Panc1 (cell line): Measurements from ENCODE around the gene FLYWCH1. TPM values are rescaled to one million over a fixed set of nuclear protein-coding genes. Genes with fewer than 3 reads are reported as not detected.
A peak's percentile ranks its signal among the peaks of the same experiment; 100 is the strongest.
"Not testable (repeated sequence)": the region's sequence is repeated elsewhere in the genome, so short reads cannot be mapped to it uniquely, and the experiment has no call there.

ENCODE experiments used
- ATAC-seq: fragments of 200-7000 bp; cut with Tn5 transposase; 2 replicates; pipeline ENCODE4 v1.9.1; 2020; ENCODE audit warnings: mild to moderate bottlenecking, moderate library complexity
- BruUV-seq: library from RNA; stranded (reverse); fragments of 400-500 nt; replicated peaks from 2 replicates; lab custom pipeline; 2021; lab: Mats Ljungman, UMichigan
- CTCF ChIA-PET: fragments of 300-600 bp; sonication (Branson Sonifier 250); formaldehyde crosslinking; loops from one replicate; lab custom pipeline; 2022; ENCODE audit warnings: antibody characterized with exemption; lab: Charles Lee
- POLR2A ChIA-PET: fragments of 300-600 bp; sonication (Branson Sonifier 250); formaldehyde crosslinking; loops from one replicate; lab custom pipeline; 2022; ENCODE audit warnings: antibody characterized with exemption; lab: Charles Lee
- DNase-seq: peaks from one replicate; pipeline ENCODE4 v3.0.0-alpha.2; 2010; ENCODE audit warnings: low read depth, low spot score
- H3K27ac ChIP-seq: 2 replicates; pipeline ENCODE4 v1.5.1; 2011; ENCODE audit warnings: mild to moderate bottlenecking, low read length, inconsistent platforms
- H3K27me3 ChIP-seq: fragments of 200-500 bp; sonication (Bioruptor generic); 2 replicates; pipeline ENCODE4 v1.6.0; 2014; ENCODE audit warnings: low read length, inconsistent platforms; ENCODE audit not compliant: control insufficient read depth, insufficient read depth
- H3K36me3 ChIP-seq: fragments of 200-500 bp; sonication (Bioruptor generic); 2 replicates; pipeline ENCODE4 v1.5.1; 2014; ENCODE audit warnings: inconsistent platforms, mild to moderate bottlenecking, low read length, moderate library complexity; ENCODE audit not compliant: control insufficient read depth, insufficient read depth
- H3K4me1 ChIP-seq: 2 replicates; pipeline ENCODE4 v1.5.1; 2011; ENCODE audit warnings: inconsistent platforms, mild to moderate bottlenecking, low read length, moderate library complexity; ENCODE audit not compliant: control insufficient read depth, insufficient read depth
- H3K4me3 ChIP-seq, 2 experiments: 2 replicates each; pipeline ENCODE4 v1.5.1; 2011 to 2012; ENCODE audit warnings: low read depth in 2 of 2, low read length in 2 of 2, mild to moderate bottlenecking in 2 of 2, inconsistent platforms in 1 of 2, moderate library complexity in 1 of 2
- H3K9me3 ChIP-seq: fragments of 200-500 bp; sonication (Bioruptor generic); 2 replicates; pipeline ENCODE4 v1.5.1; 2014; ENCODE audit warnings: low read depth, mild to moderate bottlenecking, inconsistent platforms, low read length, moderate library complexity; ENCODE audit not compliant: control insufficient read depth, insufficient read depth
- POLR2AphosphoS5 ChIP-seq: IDR thresholded peaks from 2 replicates; pipeline ENCODE4 v1.6.1; 2012; ENCODE audit warnings: mild to moderate bottlenecking, low read depth, low read length, moderate library complexity
- SIN3A ChIP-seq: IDR thresholded peaks from 2 replicates; pipeline ENCODE4 v1.6.1; 2012; ENCODE audit warnings: low read depth, mild to moderate bottlenecking, low read length, moderate library complexity, borderline replicate concordance; ENCODE audit not compliant: insufficient read depth
- TCF7L2 ChIP-seq: IDR thresholded peaks from 2 replicates; pipeline ENCODE4 v1.6.1; 2011; ENCODE audit warnings: mild to moderate bottlenecking, low read depth, low read length, inconsistent platforms
- in situ Hi-C: cut with HindIII; loops from 2 replicates; pipeline ENCODE4 v1.10.0; 2016; ENCODE audit warnings: low sequenced_read_pairs, low pct_unique_long_range_greater_than_20kb
- intact Hi-C: fragments of 100-400 bp; cut with micrococcal nuclease; formaldehyde crosslinking; loops from one replicate; pipeline ENCODE4 v1.10.0; 2022; ENCODE audit not compliant: unreplicated experiment
- total RNA-seq: library from RNA; stranded (reverse); gene quantifications from one replicate; pipeline ENCODE4 v1.2.1, GENCODE V29; 2021; ENCODE audit not compliant: unreplicated experiment
- TF ChIP-seq, protein P1 (sequence below), 2 experiments: IDR thresholded peaks; 2 replicates each; pipeline ENCODE4 v1.6.1; 2011 to 2012; ENCODE audit warnings: low read depth in 2 of 2, control low read depth in 1 of 2, low read length in 1 of 2, mild to moderate bottlenecking in 1 of 2, moderate library complexity in 1 of 2; ENCODE audit not compliant: insufficient read depth in 1 of 2
- TF ChIP-seq, protein P2 (sequence below): fragments of 450-650 bp; IDR thresholded peaks from 2 replicates; pipeline ENCODE4 v1.5.1; 2017; ENCODE audit warnings: mild to moderate bottlenecking

FLYWCH1 gene
- total RNA-seq, 1 experiment from 2014 or later: 67.9 TPM

DNA sequence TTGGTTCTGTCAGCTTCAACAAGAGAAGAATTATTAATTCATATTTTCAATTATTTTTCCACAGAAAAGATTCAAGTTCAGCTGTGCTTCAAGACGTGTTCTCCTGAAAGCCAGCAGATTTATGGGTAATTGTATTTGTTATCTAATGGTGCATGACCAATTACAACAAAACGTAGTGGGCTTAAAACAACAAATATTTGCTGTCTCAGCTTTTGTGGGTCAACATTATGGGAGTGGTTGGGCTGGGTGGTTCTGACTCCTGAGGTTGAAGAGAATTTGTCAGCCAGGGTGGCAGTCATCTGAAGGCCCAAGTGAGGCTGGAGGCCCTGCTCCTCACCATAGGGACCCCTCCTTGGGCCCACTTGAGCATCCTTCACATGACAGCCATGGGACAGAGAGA lies 28.2 kb downstream of the FLYWCH1 start:
- POLR2A ChIA-PET: no interaction called here
- in situ Hi-C loops (no loop called here), intact Hi-C loops (no loop called here)
- H3K36me3 ChIP-seq: no peaks in the 10 kb centered on the region
- H3K9me3 ChIP-seq: no peaks in the 10 kb centered on the region
- BruUV-seq: TSS peak; percentile 49
- no peaks in the 10 kb centered on the region for H3K27me3 ChIP-seq
- DNase-seq: no peak
- H3K27ac ChIP-seq: no peak overlapping the region
- no peaks in the 10 kb centered on the region for H3K4me1 ChIP-seq
- CTCF ChIA-PET: interaction anchor here (1.2 kb wide), 1 partner anchor 13 kb away, joined by 5 read pairs; no protein-coding TSS in a partner anchor
- no peak for ATAC-seq
- TF ChIP-seq, protein P1, sequence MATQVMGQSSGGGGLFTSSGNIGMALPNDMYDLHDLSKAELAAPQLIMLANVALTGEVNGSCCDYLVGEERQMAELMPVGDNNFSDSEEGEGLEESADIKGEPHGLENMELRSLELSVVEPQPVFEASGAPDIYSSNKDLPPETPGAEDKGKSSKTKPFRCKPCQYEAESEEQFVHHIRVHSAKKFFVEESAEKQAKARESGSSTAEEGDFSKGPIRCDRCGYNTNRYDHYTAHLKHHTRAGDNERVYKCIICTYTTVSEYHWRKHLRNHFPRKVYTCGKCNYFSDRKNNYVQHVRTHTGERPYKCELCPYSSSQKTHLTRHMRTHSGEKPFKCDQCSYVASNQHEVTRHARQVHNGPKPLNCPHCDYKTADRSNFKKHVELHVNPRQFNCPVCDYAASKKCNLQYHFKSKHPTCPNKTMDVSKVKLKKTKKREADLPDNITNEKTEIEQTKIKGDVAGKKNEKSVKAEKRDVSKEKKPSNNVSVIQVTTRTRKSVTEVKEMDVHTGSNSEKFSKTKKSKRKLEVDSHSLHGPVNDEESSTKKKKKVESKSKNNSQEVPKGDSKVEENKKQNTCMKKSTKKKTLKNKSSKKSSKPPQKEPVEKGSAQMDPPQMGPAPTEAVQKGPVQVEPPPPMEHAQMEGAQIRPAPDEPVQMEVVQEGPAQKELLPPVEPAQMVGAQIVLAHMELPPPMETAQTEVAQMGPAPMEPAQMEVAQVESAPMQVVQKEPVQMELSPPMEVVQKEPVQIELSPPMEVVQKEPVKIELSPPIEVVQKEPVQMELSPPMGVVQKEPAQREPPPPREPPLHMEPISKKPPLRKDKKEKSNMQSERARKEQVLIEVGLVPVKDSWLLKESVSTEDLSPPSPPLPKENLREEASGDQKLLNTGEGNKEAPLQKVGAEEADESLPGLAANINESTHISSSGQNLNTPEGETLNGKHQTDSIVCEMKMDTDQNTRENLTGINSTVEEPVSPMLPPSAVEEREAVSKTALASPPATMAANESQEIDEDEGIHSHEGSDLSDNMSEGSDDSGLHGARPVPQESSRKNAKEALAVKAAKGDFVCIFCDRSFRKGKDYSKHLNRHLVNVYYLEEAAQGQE (IDR thresholded peaks at IDR 0.05; ENCODE audit: insufficient read depth in 1 of 2, low read depth in 2 of 2, low read length in 1 of 2): no peak
- TF ChIP-seq TCF7L2 (no peak), POLR2AphosphoS5 (no peak), SIN3A (no peak)
- TF ChIP-seq, protein P2, sequence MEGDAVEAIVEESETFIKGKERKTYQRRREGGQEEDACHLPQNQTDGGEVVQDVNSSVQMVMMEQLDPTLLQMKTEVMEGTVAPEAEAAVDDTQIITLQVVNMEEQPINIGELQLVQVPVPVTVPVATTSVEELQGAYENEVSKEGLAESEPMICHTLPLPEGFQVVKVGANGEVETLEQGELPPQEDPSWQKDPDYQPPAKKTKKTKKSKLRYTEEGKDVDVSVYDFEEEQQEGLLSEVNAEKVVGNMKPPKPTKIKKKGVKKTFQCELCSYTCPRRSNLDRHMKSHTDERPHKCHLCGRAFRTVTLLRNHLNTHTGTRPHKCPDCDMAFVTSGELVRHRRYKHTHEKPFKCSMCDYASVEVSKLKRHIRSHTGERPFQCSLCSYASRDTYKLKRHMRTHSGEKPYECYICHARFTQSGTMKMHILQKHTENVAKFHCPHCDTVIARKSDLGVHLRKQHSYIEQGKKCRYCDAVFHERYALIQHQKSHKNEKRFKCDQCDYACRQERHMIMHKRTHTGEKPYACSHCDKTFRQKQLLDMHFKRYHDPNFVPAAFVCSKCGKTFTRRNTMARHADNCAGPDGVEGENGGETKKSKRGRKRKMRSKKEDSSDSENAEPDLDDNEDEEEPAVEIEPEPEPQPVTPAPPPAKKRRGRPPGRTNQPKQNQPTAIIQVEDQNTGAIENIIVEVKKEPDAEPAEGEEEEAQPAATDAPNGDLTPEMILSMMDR: no peak
- no peak overlapping the region for H3K4me3 ChIP-seq

DNA sequence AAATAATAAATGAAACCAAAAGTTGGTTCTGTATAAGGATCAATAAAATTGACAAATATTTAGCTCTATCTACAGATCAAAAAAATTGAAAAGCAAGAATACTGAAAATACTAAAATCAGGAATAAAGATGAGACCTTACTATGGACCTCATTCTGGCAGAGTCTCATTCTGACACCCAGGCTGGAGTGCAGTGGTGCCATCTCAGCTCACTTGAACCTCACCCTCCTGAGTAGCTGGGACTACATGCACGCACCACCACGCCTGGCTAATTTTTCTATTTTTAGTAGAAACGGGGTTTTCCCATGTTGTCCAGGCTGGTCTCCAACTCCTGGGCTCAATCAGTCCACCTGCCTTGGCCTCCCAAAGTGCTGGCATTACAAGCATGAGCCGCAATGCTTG lies 30.3 kb downstream of the FLYWCH1 start:
- Histone ChIP-seq H3K4me3 (no peak overlapping the region), H3K9me3 (no peaks in the 10 kb centered on the region), H3K27me3 (no peaks in the 10 kb centered on the region), H3K27ac (no peak overlapping the region), H3K4me1 (no peaks in the 10 kb centered on the region), H3K36me3 (no peaks in the 10 kb centered on the region)
- DNase-seq: no peak
- ChIA-PET POLR2A (interaction anchor here (0.6 kb wide), 1 partner anchor 21 kb away, joined by 12 read pairs; no protein-coding TSS in a partner anchor), CTCF (no interaction called here)
- in situ Hi-C loops (no loop called here), intact Hi-C loops (no loop called here)
- TF ChIP-seq, protein P2: no peak
- TF ChIP-seq POLR2AphosphoS5 (no peak), TCF7L2 (no peak)
- TF ChIP-seq, protein P1 (IDR thresholded peaks at IDR 0.05; ENCODE audit: insufficient read depth in 1 of 2, low read depth in 2 of 2, low read length in 1 of 2): no peak
- ATAC-seq: no peak
- no TSS peak for BruUV-seq

DNA sequence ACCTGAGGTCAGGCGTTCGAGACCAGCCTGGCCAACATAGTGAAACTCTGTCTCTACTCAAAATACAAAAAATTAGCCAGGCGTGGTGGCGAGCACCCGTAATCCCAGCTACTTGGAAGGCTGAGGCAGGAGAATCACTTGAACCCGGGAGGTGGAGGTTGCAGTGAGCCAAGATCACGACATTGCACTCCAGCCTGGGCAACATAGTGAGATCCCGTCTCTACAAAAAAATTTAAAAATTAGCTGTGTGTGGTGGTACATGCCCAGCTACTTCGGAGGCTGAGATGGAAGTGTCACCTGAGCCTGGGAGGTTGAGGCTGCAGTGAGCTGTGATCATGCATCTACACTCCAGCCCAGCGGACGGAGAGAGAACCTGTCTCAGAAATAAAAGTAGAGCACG lies 32.0 kb downstream of the FLYWCH1 start:
- H3K27me3 ChIP-seq, CTCF ChIA-PET, POLR2A ChIA-PET, BruUV-seq, DNase-seq, ATAC-seq, H3K4me1 ChIP-seq, H3K9me3 ChIP-seq, H3K36me3 ChIP-seq, H3K4me3 ChIP-seq, intact Hi-C loops, H3K27ac ChIP-seq, in situ Hi-C loops: not testable (repeated sequence)
